Ecto neural progenitor cell (in vitro differentiated cells): ENCODE results near the gene RAB11FIP5.

ENCODE experiments used
- DNase-seq: peaks from one replicate; pipeline ENCODE4 v3.0.0-alpha.2; 2018; ENCODE audit warnings: low spot score

The RAB11FIP5 gene

DNA sequence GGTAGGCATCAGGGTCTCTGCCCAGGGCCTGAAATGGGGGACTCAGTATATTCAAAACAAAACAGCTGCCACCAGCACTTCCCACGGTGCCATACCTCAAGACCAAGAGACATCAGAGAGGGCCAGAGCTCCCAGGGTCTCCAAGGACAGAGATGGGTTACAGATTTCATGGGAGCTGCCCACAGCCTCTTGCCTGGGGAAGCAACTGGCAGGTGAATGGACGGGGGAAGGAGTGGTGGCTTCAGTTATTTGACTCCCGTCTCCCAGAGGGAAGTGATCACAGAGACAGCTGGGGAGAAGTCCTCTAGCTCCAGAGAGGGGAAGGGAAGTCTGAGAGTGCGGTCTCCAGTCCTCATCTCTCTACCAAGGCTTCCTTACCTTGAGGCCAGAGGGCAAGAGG is 25.4 kb downstream of the RAB11FIP5 start:
- DNase-seq, result no peak

DNA sequence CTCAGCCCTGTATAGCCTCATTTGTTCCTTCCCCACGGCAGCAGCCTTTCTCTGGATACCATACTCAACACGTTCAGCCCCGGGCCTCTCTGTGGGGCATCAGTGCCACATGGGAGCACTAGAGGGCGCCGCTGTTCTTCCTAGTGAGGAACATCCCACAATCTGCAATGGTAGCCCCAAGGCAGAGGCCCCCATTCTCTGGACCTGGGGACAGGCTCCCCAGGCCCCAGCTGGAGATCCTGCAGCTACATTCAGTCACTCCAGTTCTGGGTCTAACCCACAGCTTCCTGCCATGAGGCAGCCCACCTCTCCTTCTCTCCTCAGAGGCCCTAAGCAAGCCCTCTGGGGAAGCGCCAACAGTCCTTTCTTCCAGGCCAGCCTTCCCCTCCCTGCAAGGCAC is 27.1 kb downstream of the RAB11FIP5 start:
- DNase-seq, result peak; percentile 87

DNA sequence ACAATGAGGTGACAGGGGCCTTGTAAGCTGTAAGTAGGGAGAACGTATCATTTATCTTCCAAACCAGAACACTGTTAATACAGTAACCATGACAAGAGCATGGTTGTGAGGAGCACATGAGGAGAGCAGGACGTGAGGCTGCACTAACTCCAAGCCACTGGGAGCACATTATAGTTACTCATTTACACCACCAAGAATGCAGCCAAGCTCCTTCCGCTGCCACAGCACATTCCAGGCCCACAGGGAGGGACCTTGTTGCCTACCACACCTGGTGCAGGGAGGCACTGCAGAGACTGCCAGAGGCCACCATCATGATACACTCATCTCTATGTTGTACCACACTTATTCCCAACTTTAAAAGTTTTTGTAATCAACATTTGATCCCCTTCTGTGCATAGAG is 27.8 kb downstream of the RAB11FIP5 start:
- DNase-seq, result no peak

GRCh38 chr2:73083886-73084800 is 28.6 kb downstream of the RAB11FIP5 start:
- no peak for DNase-seq

DNA sequence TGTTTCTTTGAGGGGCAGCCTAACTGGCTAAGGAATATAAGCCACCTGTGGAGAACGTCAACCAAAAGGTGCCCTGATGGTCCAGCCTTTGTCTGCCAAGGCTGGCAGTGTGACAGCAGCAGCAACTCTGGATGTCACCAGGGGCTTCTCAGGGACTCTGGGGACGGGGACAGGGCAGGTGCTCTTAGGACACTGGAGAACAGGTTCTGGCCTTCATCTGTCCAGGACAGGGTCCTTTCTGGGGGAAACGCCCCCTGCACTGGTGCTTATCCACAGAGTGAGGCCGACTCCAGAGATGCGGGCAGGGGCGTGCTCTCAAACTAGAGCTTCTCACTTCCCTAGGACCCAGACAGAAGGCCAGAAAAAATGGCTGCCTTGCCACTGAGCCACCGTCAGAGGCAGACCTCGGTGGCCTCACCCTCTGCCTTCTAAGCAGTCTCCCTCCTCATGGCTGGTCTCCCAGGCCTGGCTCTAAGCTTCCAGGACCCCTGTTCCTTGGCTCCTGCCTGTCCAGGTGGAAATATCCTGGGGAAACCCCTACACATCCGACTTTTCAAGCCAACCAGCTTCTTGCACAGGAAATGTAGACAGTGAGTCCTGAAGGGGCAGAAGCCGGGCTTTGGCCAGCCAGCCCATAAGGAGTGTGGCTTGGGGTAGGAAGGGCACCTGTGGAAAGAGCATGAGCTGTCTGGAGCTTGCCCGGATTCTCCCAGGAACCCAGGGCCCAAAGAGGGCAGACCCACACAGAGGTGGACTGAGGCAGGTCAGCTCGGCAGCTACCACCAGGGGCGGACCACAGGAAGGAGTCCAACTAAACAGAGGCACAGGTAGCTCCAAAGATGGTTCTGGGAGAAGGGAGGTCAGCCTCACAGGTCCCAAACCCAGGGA is 30.0 kb downstream of the RAB11FIP5 start:
- DNase-seq, result no peak

- no peak for DNase-seq
Measured at GRCh38 chr2:73081181-73081671, 31.5 kb downstream of the RAB11FIP5 start.

DNA sequence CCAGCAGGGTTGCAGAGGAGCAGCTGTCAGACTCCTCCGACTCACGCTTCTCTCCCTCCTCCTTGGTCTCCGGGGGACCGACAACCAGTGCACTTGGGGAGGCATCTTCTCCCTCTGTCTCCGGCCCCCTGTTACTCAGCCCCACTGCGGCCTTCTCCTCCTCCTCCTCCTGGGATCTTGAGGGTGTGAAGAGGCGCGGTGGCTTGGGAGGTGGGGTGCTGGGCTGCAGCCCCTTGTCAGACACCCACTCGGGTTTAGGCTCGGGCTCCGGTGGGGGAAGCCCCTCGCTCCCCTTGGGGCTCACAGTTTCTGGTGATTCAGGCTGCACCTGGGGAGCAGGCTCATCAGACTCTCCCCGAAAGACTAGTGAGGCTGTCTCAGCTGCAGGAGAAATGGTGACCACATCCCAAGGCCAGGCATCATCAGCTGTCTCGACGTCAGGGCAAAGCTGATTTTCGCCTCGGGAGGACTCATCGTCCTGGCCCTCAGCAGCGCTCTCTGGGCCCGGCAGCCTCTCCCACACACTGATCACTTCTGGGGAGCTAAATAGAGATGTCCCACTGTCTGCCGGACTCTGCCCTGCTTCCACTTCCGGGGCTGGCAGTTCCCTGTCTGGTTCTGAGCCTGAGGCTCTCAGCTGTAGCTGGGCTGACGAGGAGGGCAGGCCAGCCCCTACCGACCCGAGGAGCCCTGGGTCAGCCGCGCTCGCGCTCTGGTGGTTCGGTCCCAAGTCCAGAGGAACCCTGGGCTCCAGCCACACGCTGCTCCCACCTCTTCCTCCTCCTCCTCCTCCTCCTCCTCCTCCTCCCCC is 32.2 kb downstream of the RAB11FIP5 start:
- DNase-seq, result no peak

DNA sequence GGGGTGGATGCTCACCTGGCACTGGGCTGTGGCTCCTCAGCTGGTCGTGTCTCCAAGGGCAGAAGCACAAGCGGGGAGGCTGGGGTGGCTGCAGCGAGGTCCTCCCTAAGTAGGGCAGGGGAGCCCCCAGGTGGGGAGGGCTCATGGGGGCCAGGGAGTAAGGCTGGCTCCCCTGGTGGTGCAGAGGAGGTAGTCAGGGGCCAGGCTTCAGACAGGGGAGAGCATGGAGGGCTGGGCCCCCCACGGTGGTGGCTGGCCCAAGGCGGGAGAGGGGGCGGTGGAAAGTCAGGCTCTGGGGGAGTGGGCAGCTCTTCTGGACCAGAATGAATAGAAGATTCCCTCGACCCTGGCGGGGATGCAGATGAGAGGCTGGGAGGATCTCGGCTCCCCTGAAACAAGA is 33.1 kb downstream of the RAB11FIP5 start:
- no peak for DNase-seq

GRCh38 chr2:73078457-73079411 is 34.0 kb downstream of the RAB11FIP5 start:
- DNase-seq, result no peak

- DNase-seq, result no peak
Measured at GRCh38 chr2:73077424-73077795, 35.3 kb downstream of the RAB11FIP5 start.

DNA sequence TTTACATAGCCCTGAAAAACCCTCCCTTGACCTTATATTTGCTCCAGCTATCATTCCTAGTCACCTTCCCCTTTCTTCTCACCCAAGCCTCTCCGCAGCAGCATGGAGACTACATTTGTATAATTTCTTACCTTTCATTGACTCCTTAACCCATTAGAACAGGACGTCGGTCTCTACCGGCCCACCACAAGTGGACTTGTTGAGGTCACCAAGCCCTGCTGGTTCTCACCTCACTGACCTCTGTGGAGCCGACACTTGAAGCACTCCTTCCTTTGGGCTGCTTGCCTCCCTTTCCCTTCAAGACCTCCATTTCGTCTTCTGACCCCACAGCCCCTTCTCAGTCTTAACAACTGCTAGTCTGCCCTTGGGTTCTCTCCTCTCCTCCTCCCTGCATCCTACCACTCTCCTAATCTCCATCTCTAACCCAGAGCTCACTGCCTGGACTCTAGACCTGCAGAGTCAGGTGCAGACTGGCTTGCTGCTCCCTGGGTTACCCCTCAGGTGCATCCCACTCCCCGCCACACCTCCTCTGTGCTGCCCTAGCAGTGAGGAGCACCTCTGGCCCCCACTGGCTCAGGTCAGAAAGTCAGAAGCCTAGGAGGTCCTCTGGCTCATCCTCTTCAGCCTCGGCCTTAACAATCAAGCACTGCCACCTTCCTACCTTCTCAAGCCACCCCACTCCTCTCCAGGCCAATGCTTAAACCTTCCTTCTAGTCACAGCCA is 35.9 kb downstream of the RAB11FIP5 start:
- no peak for DNase-seq

GRCh38 chr2:73075477-73076373 is 37.0 kb downstream of the RAB11FIP5 start:
- DNase-seq, result no peak

- DNase-seq, result no peak
Measured at GRCh38 chr2:73074110-73075069, 38.4 kb downstream of the RAB11FIP5 start.

- DNase-seq, result no peak
Measured at GRCh38 chr2:73072416-73072815, 40.3 kb downstream of the RAB11FIP5 start.

DNA sequence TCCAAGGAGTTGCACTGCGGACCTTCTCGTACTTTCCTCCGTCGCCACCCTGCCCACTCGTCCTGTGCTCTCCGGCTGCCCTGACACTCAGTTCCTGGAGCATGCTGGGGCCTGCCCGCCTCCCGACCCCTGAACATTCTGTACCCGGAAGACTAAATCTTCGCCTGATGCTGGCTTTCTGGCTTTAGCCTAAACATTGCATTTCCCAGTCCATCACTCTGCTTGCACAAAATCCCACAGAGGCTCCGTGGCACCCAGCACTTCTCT is 40.7 kb downstream of the RAB11FIP5 start:
- no peak for DNase-seq

DNA sequence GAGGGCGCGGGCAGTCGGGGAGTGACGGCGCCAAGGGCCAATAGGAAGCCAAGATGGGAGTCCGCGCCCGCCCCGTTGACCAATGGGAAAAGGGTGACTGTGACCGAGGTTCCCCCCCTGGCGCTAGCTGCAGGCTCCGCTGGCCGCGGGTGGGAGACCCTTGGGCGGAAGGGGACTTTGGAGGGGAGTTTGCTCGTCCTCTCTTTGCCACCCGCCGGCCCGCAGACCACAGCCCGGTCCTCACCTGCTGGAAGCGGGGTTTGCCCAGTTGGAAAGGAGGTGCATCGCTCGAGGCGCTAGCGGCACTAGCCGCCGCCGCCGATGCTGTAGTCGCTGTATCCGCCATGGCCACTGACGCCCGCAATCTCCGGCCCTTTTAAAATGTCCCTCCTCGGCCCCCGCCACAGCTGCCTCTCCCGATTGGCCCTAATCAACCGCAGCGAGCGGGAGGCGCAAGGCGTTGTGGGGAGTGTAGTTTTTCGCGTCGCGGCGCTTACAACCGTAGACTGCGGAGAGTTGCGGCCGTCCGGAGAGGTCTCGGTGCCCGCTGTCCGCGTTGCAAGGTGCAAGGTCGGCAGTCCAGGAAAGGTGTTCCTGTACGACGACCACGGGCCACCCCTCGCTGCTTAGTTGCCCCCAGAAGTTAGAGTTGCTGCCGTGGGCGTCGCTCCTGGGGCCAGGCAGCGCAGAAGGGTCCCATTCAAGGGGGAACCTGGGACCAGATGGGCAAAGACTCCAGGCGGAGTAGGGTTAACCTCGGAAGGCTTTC is 41.2 kb downstream of the RAB11FIP5 start, which contains the start of gene SFXN5:
Gene SFXN5, minus strand, starts transcription at position 353 of the 769 bp plus-strand sequence. Its CDS starts 7 bp downstream, at position 346.
- DNase-seq, result peak; percentile 98
